Measurements from ENCODE around the gene USP4.
"Not testable (repeated sequence)": the region's sequence is repeated elsewhere in the genome, so short reads cannot be mapped to it uniquely, and the experiment has no call there.

USP4 gene

GRCh38 chr3:49237344-49237743 lies 102.5 kb downstream of the USP4 start:
- no peak for TF ChIP-seq CTCF (IDR thresholded peaks at IDR 0.05; ENCODE audit: low read depth, low read length)
- no peak overlapping the region for H3K4me3 ChIP-seq (ENCODE audit: low read depth, low read length)

- H3K4me3 ChIP-seq (ENCODE audit: low read depth, low read length) = no peak overlapping the region
- no peak for TF ChIP-seq CTCF (IDR thresholded peaks at IDR 0.05; ENCODE audit: low read depth, low read length)
These were observed 103.6 kb downstream of the USP4 start for GRCh38 chr3:49236226-49236625.

GRCh38 chr3:49228817-49229216 lies 111.0 kb downstream of the USP4 start:
- not testable (repeated sequence) for H3K4me3 ChIP-seq (ENCODE audit: low read depth, low read length)

Data from WI38 (cell line).